GM12891 (cell line): ENCODE measurements around the gene CYB561D2.

Experiments
- POLR2A ChIP-seq: IDR thresholded peaks from 2 replicates; pipeline ENCODE4 v1.6.1; 2011; ENCODE audit warnings: low read depth, low read length, control low read depth
- POLR2AphosphoS5 ChIP-seq: IDR thresholded peaks from 2 replicates; pipeline ENCODE4 v1.6.1; 2011; ENCODE audit warnings: low read depth, low read length, control low read depth

DNA sequence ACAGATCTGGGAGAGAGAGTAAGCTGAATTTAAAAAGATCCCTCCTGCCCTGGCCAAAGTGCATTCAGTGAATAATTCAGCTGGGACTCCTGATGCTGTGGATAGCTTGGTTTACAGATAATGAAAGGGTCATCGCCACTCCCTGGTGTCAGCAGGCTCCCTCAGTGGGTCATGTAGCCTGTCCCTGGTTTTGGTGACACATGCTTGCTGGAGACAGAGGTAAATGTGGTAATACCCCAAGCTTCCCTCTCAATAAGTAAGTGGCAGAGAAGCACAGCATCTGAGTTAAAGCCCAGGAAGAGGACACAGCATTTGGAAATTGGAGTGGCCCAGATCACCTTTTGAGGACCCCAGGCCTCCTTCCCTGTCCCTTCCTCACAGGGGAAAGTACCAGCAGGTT is 6.8 kb downstream of the CYB561D2 start:
- TF ChIP-seq POLR2A (no peak), POLR2AphosphoS5 (no peak)
